PC-9 (cell line): ENCODE measurements around the gene PAQR4. TPM values are rescaled to one million over a fixed set of nuclear protein-coding genes. Genes with fewer than 3 reads are reported as not detected.

Experiments
- BruUV-seq: library from RNA; stranded (reverse); fragments of 400-500 nt; replicated peaks from 2 replicates; lab custom pipeline; 2021; lab: Mats Ljungman, UMichigan
- CTCF ChIA-PET: fragments of 300-600 bp; sonication (Branson Sonifier 250); formaldehyde crosslinking; loops from one replicate; lab custom pipeline; 2022; ENCODE audit warnings: antibody characterized with exemption; lab: Charles Lee
- POLR2A ChIA-PET: fragments of 300-600 bp; sonication (Branson Sonifier 250); formaldehyde crosslinking; loops from one replicate; lab custom pipeline; 2022; ENCODE audit warnings: antibody characterized with exemption; ENCODE audit not compliant: unreplicated experiment; lab: Charles Lee
- DNase-seq, 2 experiments: peaks; one replicate each; pipeline versions ENCODE4 v3.0.0 to v3.0.0-alpha.2; 2015 to 2022; ENCODE audit warnings: mixed read lengths in 1 of 2
- H2AFZ ChIP-seq: fragments of 200-600 bp; sonication (generic); 2 replicates; pipeline ENCODE4 v1.8.1; 2017; ENCODE audit warnings: antibody characterized with exemption
- H3F3A ChIP-seq: fragments of 200-600 bp; sonication (generic); 2 replicates; pipeline ENCODE4 v1.8.1; 2017; ENCODE audit warnings: antibody characterized with exemption, mild to moderate bottlenecking, low read depth; ENCODE audit not compliant: insufficient read depth
- H3K27ac ChIP-seq: fragments of 200-600 bp; sonication (generic); 2 replicates; pipeline ENCODE4 v1.6.1; 2016; ENCODE audit warnings: mixed run types
- H3K27me3 ChIP-seq: fragments of 200-600 bp; sonication (generic); 2 replicates; pipeline ENCODE4 v1.6.1; 2016; ENCODE audit warnings: low read depth, mixed run types; ENCODE audit not compliant: insufficient read depth
- H3K36me3 ChIP-seq: fragments of 200-600 bp; sonication (generic); 2 replicates; pipeline ENCODE4 v1.6.1; 2016; ENCODE audit warnings: low read depth, mixed run types
- H3K4me1 ChIP-seq: fragments of 200-600 bp; sonication (generic); replicated peaks from 2 replicates; pipeline ENCODE4 v1.6.1; 2016; ENCODE audit warnings: mixed run types; ENCODE audit not compliant: insufficient read depth
- H3K4me2 ChIP-seq: fragments of 200-600 bp; sonication (generic); 2 replicates; pipeline ENCODE4 v1.6.1; 2017; ENCODE audit warnings: mixed run types
- H3K4me3 ChIP-seq: fragments of 200-600 bp; sonication (generic); 2 replicates; pipeline ENCODE4 v1.6.1; 2016; ENCODE audit warnings: mixed run types
- H3K79me2 ChIP-seq: fragments of 200-600 bp; sonication (generic); 2 replicates; pipeline ENCODE4 v1.6.1; 2017; ENCODE audit warnings: low read depth, mixed run types
- H3K9me2 ChIP-seq: fragments of 200-600 bp; sonication (generic); 2 replicates; pipeline ENCODE4 v1.8.1; 2017; ENCODE audit warnings: mild to moderate bottlenecking; ENCODE audit not compliant: insufficient read depth
- H3K9me3 ChIP-seq: fragments of 200-600 bp; sonication (generic); 2 replicates; pipeline ENCODE4 v1.8.1; 2016; ENCODE audit warnings: low read depth; ENCODE audit not compliant: insufficient read depth
- H4K20me1 ChIP-seq: fragments of 200-600 bp; sonication (generic); 2 replicates; pipeline ENCODE4 v1.8.1; 2017; ENCODE audit not compliant: insufficient read depth
- CTCF ChIP-seq: fragments of 200-600 bp; sonication (generic); conservative IDR thresholded peaks from 2 replicates; pipeline ENCODE4 v1.6.1; 2017; ENCODE audit warnings: mixed run types, antibody characterized with exemption, mild to moderate bottlenecking, moderate library complexity
- EZH2 ChIP-seq: fragments of 200-600 bp; sonication (generic); IDR thresholded peaks from 2 replicates; pipeline ENCODE4 v1.8.0; 2017; ENCODE audit warnings: antibody characterized with exemption, low read depth
- intact Hi-C: fragments of 100-400 bp; cut with micrococcal nuclease; formaldehyde crosslinking; loops from one replicate; pipeline ENCODE4 v1.10.0; 2022; ENCODE audit not compliant: unreplicated experiment
- total RNA-seq: library from RNA; stranded (reverse); gene quantifications from 2 replicates; pipeline ENCODE4 v1.2.3, GENCODE V29; 2021

Gene PAQR4
- total RNA-seq, 1 experiment from 2014 or later = 40.7 TPM

GRCh38 chr16:3017794-3018506 is 48.8 kb downstream of the PAQR4 start, which contains the start of gene CLDN6:
CLDN6 (minus strand) TSS chr16:3018183; CDS start chr16:3016021, 2,162 bp downstream.
- H3K27me3 ChIP-seq = no peaks in the 10 kb centered on the region
- POLR2A ChIA-PET = interaction anchor here (0.7 kb wide), 1 partner anchor 60 kb away, joined by 4 read pairs; no protein-coding TSS in a partner anchor
- no peak for DNase-seq
- H3K4me2 ChIP-seq = no peak within 1 kb of the TSS
- no peak within 1 kb of the TSS for H3K4me3 ChIP-seq
- H3K79me2 ChIP-seq = peaks cover 29% of the 10 kb centered on the region
- no peaks in the 10 kb centered on the region for H3K9me3 ChIP-seq
- no peak within 1 kb of the TSS for H3K27ac ChIP-seq
- H2AFZ ChIP-seq = no peak within 1 kb of the TSS
- H3K9me2 ChIP-seq = no peaks in the 10 kb centered on the region
- BruUV-seq = no TSS peak
- CTCF ChIA-PET = no interaction called here
- TF ChIP-seq EZH2 = no peak
- no peak for TF ChIP-seq CTCF
- H3F3A ChIP-seq = peaks cover 59% of the 10 kb centered on the region
- peaks cover 29% of the 10 kb centered on the region for H3K4me1 ChIP-seq
- intact Hi-C loops = no loop called here
- H4K20me1 ChIP-seq = peaks cover 10% of the 10 kb centered on the region
- H3K36me3 ChIP-seq = peaks cover 11% of the 10 kb centered on the region

- Histone ChIP-seq H3K9me3 (no peaks in the 10 kb centered on the region), H3K27ac (peak overlapping the region; percentile 97; the same call in 1 of the 2 replicates), H3K4me1 (peaks cover 14% of the 10 kb centered on the region), H3K4me3 (peak overlapping the region; percentile 76; the same call in 1 of the 2 replicates), H2AFZ (peak overlapping the region; percentile 70), H3K79me2 (peaks cover 22% of the 10 kb centered on the region), H3K4me2 (peak overlapping the region; percentile 80), H3F3A (peaks cover 45% of the 10 kb centered on the region), H3K9me2 (no peaks in the 10 kb centered on the region), H3K36me3 (peaks cover 11% of the 10 kb centered on the region), H4K20me1 (peaks cover 10% of the 10 kb centered on the region), H3K27me3 (no peaks in the 10 kb centered on the region)
- no peak for DNase-seq
- TF ChIP-seq CTCF (no peak), EZH2 (no peak)
- intact Hi-C loops = loop anchor here (1.0 kb wide), 2 partner anchors 9 to 28 kb away; no protein-coding TSS in a partner anchor
- CTCF ChIA-PET = interaction anchor here (0.6 to 1.3 kb wide), 5 partner anchors 12 to 931 kb away, joined by 3 to 6 read pairs (median 3); no protein-coding TSS in a partner anchor
- BruUV-seq = no TSS peak
- POLR2A ChIA-PET = interaction anchor here (0.6 to 5.1 kb wide), 11 partner anchors 7 to 1332 kb away, joined by 3 to 87 read pairs (median 8); partner anchors contain the start of genes CLDN9, PAM16 and ZSCAN32
These were observed 50.6 kb downstream of the PAQR4 start for GRCh38 chr16:3019594-3020246.

GRCh38 chr16:3020247-3020603 is 51.1 kb downstream of the PAQR4 start, which contains the start of gene TNFRSF12A:
TNFRSF12A (plus strand) TSS chr16:3020368; CDS start chr16:3020398, 30 bp downstream.
- TF ChIP-seq EZH2 (no peak), CTCF (no peak)
- H3K79me2 ChIP-seq = peaks cover 27% of the 10 kb centered on the region
- H2AFZ ChIP-seq = peak within 1 kb of the TSS; percentile 70
- no peaks in the 10 kb centered on the region for H3K9me2 ChIP-seq
- CTCF ChIA-PET = interaction anchor here (0.6 to 1.3 kb wide), 5 partner anchors 12 to 930 kb away, joined by 3 to 6 read pairs (median 3); no protein-coding TSS in a partner anchor
- H3K4me2 ChIP-seq = peak within 1 kb of the TSS; percentile 100
- BruUV-seq = no TSS peak
- DNase-seq = peak; percentile 51 to 82
- peak within 1 kb of the TSS; percentile 97 for H3K27ac ChIP-seq
- H3K27me3 ChIP-seq = no peaks in the 10 kb centered on the region
- H3K9me3 ChIP-seq = no peaks in the 10 kb centered on the region
- peaks cover 11% of the 10 kb centered on the region for H3K36me3 ChIP-seq
- H3K4me3 ChIP-seq = peak within 1 kb of the TSS; percentile 76
- intact Hi-C loops = loop anchor here (1.0 kb wide), 2 partner anchors 10 to 29 kb away; no protein-coding TSS in a partner anchor
- H3F3A ChIP-seq = peaks cover 40% of the 10 kb centered on the region
- H3K4me1 ChIP-seq = peaks cover 9% of the 10 kb centered on the region
- H4K20me1 ChIP-seq = peaks cover 10% of the 10 kb centered on the region
- POLR2A ChIA-PET = interaction anchor here (0.6 to 5.1 kb wide), 11 partner anchors 8 to 1331 kb away, joined by 3 to 87 read pairs (median 8); partner anchors contain the start of genes CLDN9, PAM16 and ZSCAN32
